Large intestine (tissue), 3 donors: ENCODE data around the gene IFT122. TPM values are rescaled to one million over a fixed set of nuclear protein-coding genes. Genes with fewer than 3 reads are reported as not detected.

Experiments used
- DNase-seq, 2 donors: peaks; one replicate each; pipeline versions ENCODE4 v3.0.0 to v3.0.0-alpha.2; 2013
- H3K27ac ChIP-seq: one replicate; pipeline ENCODE4 v1.5.1; 2013; ENCODE audit warnings: low read length
- H3K27me3 ChIP-seq: 2 replicates; pipeline ENCODE4 v1.6.1; 2013; ENCODE audit warnings: low read length; ENCODE audit not compliant: control insufficient read depth, insufficient read depth
- H3K36me3 ChIP-seq: 2 replicates; pipeline ENCODE4 v1.6.1; 2013; ENCODE audit warnings: low read length; ENCODE audit not compliant: control insufficient read depth, insufficient read depth
- H3K4me1 ChIP-seq: one replicate; pipeline ENCODE4 v1.6.1; 2013; ENCODE audit warnings: low read length; ENCODE audit not compliant: control insufficient read depth, insufficient read depth
- H3K4me3 ChIP-seq: one replicate; pipeline ENCODE4 v1.5.1; 2013; ENCODE audit warnings: low read length
- H3K9me3 ChIP-seq: one replicate; pipeline ENCODE4 v1.6.1; 2013; ENCODE audit warnings: mild to moderate bottlenecking, low read depth, low read length, moderate library complexity; ENCODE audit not compliant: control insufficient read depth
- WGBS: methylation state at CpG from one replicate; pipeline ENCODE4 v1.1.5; 2013; ENCODE audit warnings: low lambda C conversion rate; ENCODE audit not compliant: insufficient coverage; 5-methylcytosine and 5-hydroxymethylcytosine counted together
- polyA plus RNA-seq: library from polyadenylated mRNA; unstranded; fragments of 120-200 nt; gene quantifications from one replicate; pipeline ENCODE4 v1.2.1, GENCODE V29; 2013

The IFT122 gene
- polyA plus RNA-seq, 1 donor: 39.4 TPM

- Histone ChIP-seq H3K27me3 (no peaks in the 10 kb centered on the region), H3K4me1 (peaks cover 19% of the 10 kb centered on the region), H3K4me3 (no peak overlapping the region), H3K9me3 (no peaks in the 10 kb centered on the region), H3K27ac (no peak overlapping the region), H3K36me3 (no peaks in the 10 kb centered on the region)
- WGBS: no CpG with 5 or more reads among the region's 3 CpGs
- no peak for DNase-seq
These were observed 24.6 kb upstream of the IFT122 start for GRCh38 chr3:129415378-129415777.

GRCh38 chr3:129415830-129416229 lies 24.2 kb upstream of the IFT122 start:
- 100% methylated on average over 1 of the region's 6 CpGs for WGBS
- no peaks in the 10 kb centered on the region for H3K27me3 ChIP-seq
- H3K36me3 ChIP-seq: no peaks in the 10 kb centered on the region
- no peak overlapping the region for H3K27ac ChIP-seq
- DNase-seq: no peak
- no peak overlapping the region for H3K4me3 ChIP-seq
- H3K9me3 ChIP-seq: no peaks in the 10 kb centered on the region
- H3K4me1 ChIP-seq: peaks cover 19% of the 10 kb centered on the region

GRCh38 chr3:129416415-129416814 lies 23.6 kb upstream of the IFT122 start:
- no peak overlapping the region for H3K4me3 ChIP-seq
- WGBS: no CpG with 5 or more reads among the region's 4 CpGs
- no peaks in the 10 kb centered on the region for H3K9me3 ChIP-seq
- H3K27ac ChIP-seq: no peak overlapping the region
- peaks cover 19% of the 10 kb centered on the region for H3K4me1 ChIP-seq
- no peaks in the 10 kb centered on the region for H3K27me3 ChIP-seq
- no peak for DNase-seq
- no peaks in the 10 kb centered on the region for H3K36me3 ChIP-seq

GRCh38 chr3:129417326-129417725 lies 22.7 kb upstream of the IFT122 start:
- Histone ChIP-seq H3K36me3 (no peaks in the 10 kb centered on the region), H3K9me3 (no peaks in the 10 kb centered on the region), H3K4me3 (no peak overlapping the region), H3K4me1 (peaks cover 19% of the 10 kb centered on the region), H3K27ac (peak overlapping the region; percentile 48), H3K27me3 (no peaks in the 10 kb centered on the region)
- DNase-seq: no peak
- WGBS: no CpG with 5 or more reads among the region's 1 CpG

- H3K4me3 ChIP-seq: no peak overlapping the region
- no peak for DNase-seq
- no peaks in the 10 kb centered on the region for H3K9me3 ChIP-seq
- H3K4me1 ChIP-seq: peaks cover 10% of the 10 kb centered on the region
- no peaks in the 10 kb centered on the region for H3K27me3 ChIP-seq
- peak overlapping the region; percentile 48 for H3K27ac ChIP-seq
- WGBS: no CpG with 5 or more reads among the region's 14 CpGs
- H3K36me3 ChIP-seq: no peaks in the 10 kb centered on the region
These were observed 21.7 kb upstream of the IFT122 start for GRCh38 chr3:129418041-129418973.

- H3K27ac ChIP-seq: no peak overlapping the region
- H3K9me3 ChIP-seq: no peaks in the 10 kb centered on the region
- no CpG with 5 or more reads among the region's 4 CpGs for WGBS
- no peaks in the 10 kb centered on the region for H3K27me3 ChIP-seq
- no peak overlapping the region for H3K4me3 ChIP-seq
- H3K4me1 ChIP-seq: peaks cover 2% of the 10 kb centered on the region
- no peak for DNase-seq
- H3K36me3 ChIP-seq: no peaks in the 10 kb centered on the region
These were observed 20.5 kb upstream of the IFT122 start for GRCh38 chr3:129419476-129419875.

- no peaks in the 10 kb centered on the region for H3K36me3 ChIP-seq
- DNase-seq: no peak
- peaks cover 2% of the 10 kb centered on the region for H3K4me1 ChIP-seq
- no CpG with 5 or more reads among the region's 12 CpGs for WGBS
- no peaks in the 10 kb centered on the region for H3K27me3 ChIP-seq
- no peak overlapping the region for H3K27ac ChIP-seq
- no peaks in the 10 kb centered on the region for H3K9me3 ChIP-seq
- H3K4me3 ChIP-seq: no peak overlapping the region
These were observed 18.7 kb upstream of the IFT122 start for GRCh38 chr3:129421236-129421883.

GRCh38 chr3:129421988-129422745 lies 17.9 kb upstream of the IFT122 start:
- WGBS: no CpG with 5 or more reads among the region's 6 CpGs
- DNase-seq: no peak

GRCh38 chr3:129422897-129423296 lies 17.1 kb upstream of the IFT122 start:
- no CpG with 5 or more reads among the region's 1 CpG for WGBS
- DNase-seq: no peak
- no peaks in the 10 kb centered on the region for H3K27me3 ChIP-seq
- H3K9me3 ChIP-seq: no peaks in the 10 kb centered on the region
- no peak overlapping the region for H3K27ac ChIP-seq
- H3K4me3 ChIP-seq: no peak overlapping the region
- peaks cover under 1% of the 10 kb centered on the region for H3K4me1 ChIP-seq
- H3K36me3 ChIP-seq: no peaks in the 10 kb centered on the region

More at GRCh38 chr3:129421988-129422745, 17.9 kb upstream of the IFT122 start:
- Histone ChIP-seq H3K27me3 (no peaks in the 10 kb centered on the region), H3K9me3 (no peaks in the 10 kb centered on the region), H3K36me3 (no peaks in the 10 kb centered on the region), H3K4me3 (no peak overlapping the region), H3K4me1 (peaks cover 2% of the 10 kb centered on the region), H3K27ac (no peak overlapping the region)

GRCh38 chr3:129424185-129424841 lies 15.7 kb upstream of the IFT122 start:
- Histone ChIP-seq H3K27me3 (no peaks in the 10 kb centered on the region), H3K36me3 (no peaks in the 10 kb centered on the region), H3K9me3 (no peaks in the 10 kb centered on the region), H3K4me3 (no peak overlapping the region), H3K27ac (no peak overlapping the region), H3K4me1 (no peaks in the 10 kb centered on the region)
- no peak for DNase-seq
- WGBS: no CpG with 5 or more reads among the region's 4 CpGs
